GM19025 (cell line): ENCODE measurements around the gene KCND2.

Source experiments
- ATAC-seq: cut with Tn5 transposase; IDR thresholded peaks from one replicate; pipeline ENCODE4 v1.9.1; 2021; ENCODE audit warnings: mild to moderate bottlenecking, low read depth, moderate library complexity; ENCODE audit not compliant: unreplicated experiment

KCND2 gene

GRCh38 chr7:120793213-120793936 is 520.4 kb downstream of the KCND2 start:
- ATAC-seq = no peak

- ATAC-seq = no peak
Observed at GRCh38 chr7:120794106-120794729, 521.2 kb downstream of the KCND2 start.

- ATAC-seq = no peak
Observed at GRCh38 chr7:120797026-120797645, 524.2 kb downstream of the KCND2 start.

GRCh38 chr7:120799147-120799546 is 526.2 kb downstream of the KCND2 start:
- ATAC-seq = no peak
